ENCODE measurements around the gene GZMM. TPM values are rescaled to one million over a fixed set of nuclear protein-coding genes. Genes with fewer than 3 reads are reported as not detected.

GZMM gene
- total and polyA plus RNA-seq, 2 of the 13 experiments (the other 11 are each of a cell fraction or from before 2014, with no cell fraction given), result 0.07 TPM; not detected in 1

DNA sequence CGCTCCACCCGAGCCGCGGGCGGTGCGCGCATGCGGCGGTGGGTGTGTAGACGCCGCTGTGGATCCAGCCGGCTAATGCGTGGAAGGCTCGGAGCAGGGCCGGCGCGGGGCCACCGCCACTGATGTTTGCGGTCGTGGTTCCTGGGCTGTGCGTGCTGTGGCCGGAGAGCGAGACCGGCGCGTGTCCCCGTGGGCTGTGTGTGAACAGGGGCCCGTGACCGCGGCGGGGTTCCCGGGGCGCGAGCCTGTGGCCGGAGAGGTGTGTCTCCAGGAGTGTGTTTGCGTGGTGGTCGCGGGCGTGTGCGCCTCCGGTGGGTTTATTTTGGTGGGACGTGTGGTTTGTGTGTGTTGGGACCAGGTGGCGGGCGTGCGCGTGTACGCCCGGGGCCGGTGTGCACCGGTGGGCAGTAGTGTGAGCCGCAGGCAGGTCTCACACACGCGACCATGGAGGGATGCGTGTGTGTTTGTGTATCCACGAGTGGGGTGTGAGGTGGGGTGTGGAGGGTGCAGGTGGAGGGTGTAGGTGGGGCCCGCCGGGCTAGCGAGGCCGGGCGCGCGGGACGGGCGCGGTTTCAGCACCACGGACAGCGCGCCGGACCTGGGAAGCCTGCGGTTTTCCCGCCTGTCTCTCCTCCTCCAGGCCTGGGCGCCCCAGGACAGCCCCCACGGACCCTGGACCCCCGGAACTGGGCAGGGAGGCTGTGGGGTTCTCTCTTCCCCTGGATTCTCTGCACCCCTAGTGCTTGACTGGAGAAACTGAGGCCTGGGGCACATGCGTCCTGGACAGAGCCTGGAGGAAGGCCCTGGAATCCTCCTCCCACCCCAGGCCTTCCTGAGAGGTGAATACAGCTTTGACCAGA lies 47.5 kb downstream of the GZMM start (continued):
- TF ChIP-seq, protein P1, sequence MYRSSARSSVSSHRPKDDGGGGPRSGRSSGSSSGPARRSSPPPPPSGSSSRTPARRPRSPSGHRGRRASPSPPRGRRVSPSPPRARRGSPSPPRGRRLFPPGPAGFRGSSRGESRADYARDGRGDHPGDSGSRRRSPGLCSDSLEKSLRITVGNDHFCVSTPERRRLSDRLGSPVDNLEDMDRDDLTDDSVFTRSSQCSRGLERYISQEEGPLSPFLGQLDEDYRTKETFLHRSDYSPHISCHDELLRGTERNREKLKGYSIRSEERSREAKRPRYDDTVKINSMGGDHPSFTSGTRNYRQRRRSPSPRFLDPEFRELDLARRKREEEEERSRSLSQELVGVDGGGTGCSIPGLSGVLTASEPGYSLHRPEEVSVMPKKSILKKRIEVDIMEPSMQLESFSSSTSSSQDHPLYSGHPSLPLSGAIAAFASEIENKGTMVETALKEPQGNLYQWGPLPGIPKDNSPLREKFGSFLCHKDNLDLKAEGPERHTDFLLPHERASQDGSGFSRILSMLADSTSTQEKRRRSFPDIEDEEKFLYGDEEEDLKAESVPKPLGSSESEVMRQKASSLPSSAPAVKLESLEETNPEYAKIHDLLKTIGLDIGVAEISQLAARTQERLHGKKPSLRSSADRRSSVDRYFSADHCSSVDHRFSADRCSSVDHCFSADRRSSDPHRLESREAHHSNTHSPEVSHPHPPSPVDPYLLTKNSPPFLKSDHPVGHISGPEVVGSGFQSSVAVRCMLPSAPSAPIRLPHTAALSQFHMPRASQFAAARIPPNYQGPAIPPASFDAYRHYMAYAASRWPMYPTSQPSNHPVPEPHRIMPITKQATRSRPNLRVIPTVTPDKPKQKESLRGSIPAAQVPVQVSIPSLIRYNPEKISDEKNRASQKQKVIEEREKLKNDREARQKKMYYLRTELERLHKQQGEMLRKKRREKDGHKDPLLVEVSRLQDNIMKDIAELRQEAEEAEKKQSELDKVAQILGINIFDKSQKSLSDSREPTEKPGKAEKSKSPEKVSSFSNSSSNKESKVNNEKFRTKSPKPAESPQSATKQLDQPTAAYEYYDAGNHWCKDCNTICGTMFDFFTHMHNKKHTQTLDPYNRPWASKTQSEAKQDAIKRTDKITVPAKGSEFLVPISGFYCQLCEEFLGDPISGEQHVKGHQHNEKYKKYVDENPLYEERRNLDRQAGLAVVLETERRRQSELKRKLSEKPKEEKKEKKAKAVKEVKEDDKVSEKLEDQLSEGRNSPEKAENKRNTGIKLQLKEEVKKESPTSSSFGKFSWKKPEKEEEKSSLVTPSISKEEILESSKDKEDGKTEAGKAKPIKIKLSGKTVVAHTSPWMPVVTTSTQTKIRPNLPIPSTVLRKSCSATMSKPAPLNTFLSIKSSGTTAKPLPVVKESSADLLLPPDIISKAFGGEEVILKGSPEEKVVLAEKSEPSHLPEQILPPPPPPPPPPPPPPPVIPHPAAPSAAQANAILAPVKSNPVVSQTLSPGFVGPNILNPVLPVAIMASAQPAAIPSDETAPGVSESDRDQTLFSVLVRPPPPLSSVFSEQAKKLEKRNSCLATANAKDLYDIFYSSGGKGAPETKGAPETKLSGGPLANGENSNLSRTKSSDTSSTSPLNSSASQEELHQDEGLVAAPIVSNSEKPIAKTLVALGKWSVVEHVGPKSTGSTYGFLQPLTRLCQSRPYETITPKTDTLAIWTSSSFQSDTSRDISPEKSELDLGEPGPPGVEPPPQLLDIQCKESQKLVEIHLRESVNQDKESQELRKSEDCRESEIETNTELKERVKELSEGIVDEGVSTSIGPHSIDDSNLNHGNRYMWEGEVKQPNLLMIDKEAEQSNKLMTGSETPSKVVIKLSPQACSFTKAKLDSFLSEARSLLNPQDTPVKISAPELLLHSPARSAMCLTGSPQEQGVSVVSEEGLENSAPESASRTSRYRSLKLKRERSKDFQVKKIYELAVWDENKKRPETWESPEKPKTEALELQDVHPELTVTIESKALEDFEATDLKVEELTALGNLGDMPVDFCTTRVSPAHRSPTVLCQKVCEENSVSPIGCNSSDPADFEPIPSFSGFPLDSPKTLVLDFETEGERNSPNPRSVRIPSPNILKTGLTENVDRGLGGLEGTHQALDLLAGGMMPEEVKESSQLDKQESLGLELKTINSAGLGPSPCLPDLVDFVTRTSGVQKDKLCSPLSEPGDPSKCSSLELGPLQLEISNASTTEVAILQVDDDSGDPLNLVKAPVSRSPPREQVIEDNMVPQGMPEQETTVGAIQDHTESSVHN (CRISPR knock-in tag; IDR thresholded peaks at IDR 0.05), result no peak
- TF ChIP-seq ZKSCAN1 (IDR thresholded peaks at IDR 0.05; ENCODE audit: low read length), result no peak
- TF ChIP-seq ZBTB4 (CRISPR knock-in tag; IDR thresholded peaks at IDR 0.05; ENCODE audit: borderline replicate concordance), result no peak
- TF ChIP-seq DR1 (CRISPR knock-in tag; IDR thresholded peaks at IDR 0.05), result no peak
- peak; percentile 56; the same call in 1 of the 2 replicates for TF ChIP-seq ZNF264 (CRISPR knock-in tag; IDR thresholded peaks at IDR 0.05)
- TF ChIP-seq ZNF3 (CRISPR knock-in tag; IDR thresholded peaks at IDR 0.05), result no peak
- no peak for TF ChIP-seq MAFG (CRISPR knock-in tag; IDR thresholded peaks at IDR 0.05)
- no peak for TF ChIP-seq LCORL (IDR thresholded peaks at IDR 0.05)
- TF ChIP-seq LCORL (CRISPR knock-in tag; IDR thresholded peaks at IDR 0.05), result no peak
- TF ChIP-seq ZNF619 (CRISPR knock-in tag; IDR thresholded peaks at IDR 0.05), result no peak
- TF ChIP-seq IKZF4 (CRISPR knock-in tag; IDR thresholded peaks at IDR 0.05; ENCODE audit: borderline replicate concordance, low read depth, not compliant biosample characterization), result peak; percentile 76
- TF ChIP-seq TSC22D2 (CRISPR knock-in tag; IDR thresholded peaks at IDR 0.05; ENCODE audit: borderline replicate concordance), result peak; percentile 92; the same call in 1 of the 2 replicates
- no peak for TF ChIP-seq SRF (IDR thresholded peaks at IDR 0.05; ENCODE audit: low read depth, low read length)
- TF ChIP-seq ZNF17 (CRISPR knock-in tag; IDR thresholded peaks at IDR 0.05), result no peak
- no peak; the same call in 1 of the 2 replicates for TF ChIP-seq ZFP82 (CRISPR knock-in tag; IDR thresholded peaks at IDR 0.05; ENCODE audit: borderline replicate concordance)
- TF ChIP-seq ZNF7 (CRISPR knock-in tag; IDR thresholded peaks at IDR 0.05), result no peak
- TF ChIP-seq GTF3A (CRISPR knock-in tag; conservative IDR thresholded peaks at IDR 0.05), result no peak
- no peak for TF ChIP-seq FIP1L1 (IDR thresholded peaks at IDR 0.05; ENCODE audit: borderline replicate concordance, insufficient read depth, low read depth, low read length)
- no peak for TF ChIP-seq RBFOX2 (IDR thresholded peaks at IDR 0.05; ENCODE audit: low read depth, low read length)

Measured in HepG2 (cell line).